AG09309 (cell line): Measurements from ENCODE around the gene NTPCR.

Source experiments
- DNase-seq: peaks from one replicate; pipeline ENCODE4 v3.0.0-alpha.2; 2010; ENCODE audit warnings: low read depth
- H3K4me3 ChIP-seq: 2 replicates; pipeline ENCODE4 v1.5.1; 2011; ENCODE audit warnings: mild to moderate bottlenecking, low read depth, low read length, moderate library complexity; ENCODE audit not compliant: control insufficient read depth
- CTCF ChIP-seq: IDR thresholded peaks from 2 replicates; pipeline ENCODE4 v1.5.1; 2011; ENCODE audit warnings: mild to moderate bottlenecking, low read depth, low read length, inconsistent platforms; ENCODE audit not compliant: insufficient read depth, control insufficient read depth; ENCODE audit errors: missing control alignments

NTPCR gene

GRCh38 chr1:232951605-232952004 is 1.2 kb downstream of the NTPCR start:
- no peak for TF ChIP-seq CTCF
- DNase-seq = no peak
- no peak overlapping the region for H3K4me3 ChIP-seq

- TF ChIP-seq CTCF = peak; percentile 76
- H3K4me3 ChIP-seq = no peak overlapping the region
- DNase-seq = no peak
Observed at GRCh38 chr1:232952514-232953499, 2.4 kb downstream of the NTPCR start.

GRCh38 chr1:232954594-232955365 is 4.4 kb downstream of the NTPCR start:
- no peak overlapping the region for H3K4me3 ChIP-seq
- TF ChIP-seq CTCF = no peak
- DNase-seq = no peak

- H3K4me3 ChIP-seq = no peak overlapping the region
- TF ChIP-seq CTCF = no peak
- no peak for DNase-seq
Observed at GRCh38 chr1:232956081-232956480, 5.7 kb downstream of the NTPCR start.

- no peak for TF ChIP-seq CTCF
- no peak overlapping the region for H3K4me3 ChIP-seq
- DNase-seq = no peak
Observed at GRCh38 chr1:232958067-232958466, 7.7 kb downstream of the NTPCR start.

GRCh38 chr1:232962761-232963745 is 12.6 kb downstream of the NTPCR start:
- no peak for DNase-seq
- no peak overlapping the region for H3K4me3 ChIP-seq
- no peak for TF ChIP-seq CTCF
